ENCODE data around the gene TMCO2. TPM values are rescaled to one million over a fixed set of nuclear protein-coding genes. Genes with fewer than 3 reads are reported as not detected.
"Not testable (repeated sequence)": the region's sequence is repeated elsewhere in the genome, so short reads cannot be mapped to it uniquely, and the experiment has no call there.

TMCO2 gene
- not detected in 2 replicates for total RNA-seq
- long read RNA-seq, result 0 reads

DNA sequence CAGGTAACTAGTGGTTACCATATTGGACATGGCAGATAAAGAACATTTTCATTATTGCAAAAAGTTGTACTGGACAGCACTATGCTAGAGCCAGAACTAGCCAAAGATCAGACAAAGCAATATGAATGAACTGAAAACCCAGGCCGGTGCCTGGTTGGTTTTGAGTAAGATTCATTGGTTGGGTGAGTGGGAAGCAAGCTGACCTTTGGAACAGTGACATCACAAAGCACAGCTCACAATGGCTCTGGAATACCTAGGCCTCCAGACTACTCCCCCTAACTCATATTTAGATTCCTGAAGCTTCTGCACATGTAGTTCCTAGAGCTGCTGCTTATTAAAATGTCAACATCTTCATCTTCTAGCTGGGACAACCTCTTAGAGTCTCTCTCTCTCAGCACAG lies at the start of gene TMCO2:
Gene TMCO2, plus strand, starts transcription at position 283 of the 400 bp plus-strand sequence. Its CDS starts 57 bp downstream, at position 340.
- peaks cover 15% of the 10 kb centered on the region for H3K4me1 Mint-ChIP-seq (ENCODE audit: low read depth)
- TF ChIP-seq, protein P1, sequence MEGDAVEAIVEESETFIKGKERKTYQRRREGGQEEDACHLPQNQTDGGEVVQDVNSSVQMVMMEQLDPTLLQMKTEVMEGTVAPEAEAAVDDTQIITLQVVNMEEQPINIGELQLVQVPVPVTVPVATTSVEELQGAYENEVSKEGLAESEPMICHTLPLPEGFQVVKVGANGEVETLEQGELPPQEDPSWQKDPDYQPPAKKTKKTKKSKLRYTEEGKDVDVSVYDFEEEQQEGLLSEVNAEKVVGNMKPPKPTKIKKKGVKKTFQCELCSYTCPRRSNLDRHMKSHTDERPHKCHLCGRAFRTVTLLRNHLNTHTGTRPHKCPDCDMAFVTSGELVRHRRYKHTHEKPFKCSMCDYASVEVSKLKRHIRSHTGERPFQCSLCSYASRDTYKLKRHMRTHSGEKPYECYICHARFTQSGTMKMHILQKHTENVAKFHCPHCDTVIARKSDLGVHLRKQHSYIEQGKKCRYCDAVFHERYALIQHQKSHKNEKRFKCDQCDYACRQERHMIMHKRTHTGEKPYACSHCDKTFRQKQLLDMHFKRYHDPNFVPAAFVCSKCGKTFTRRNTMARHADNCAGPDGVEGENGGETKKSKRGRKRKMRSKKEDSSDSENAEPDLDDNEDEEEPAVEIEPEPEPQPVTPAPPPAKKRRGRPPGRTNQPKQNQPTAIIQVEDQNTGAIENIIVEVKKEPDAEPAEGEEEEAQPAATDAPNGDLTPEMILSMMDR (IDR thresholded peaks at IDR 0.05; ENCODE audit: unreplicated experiment), result no peak
- no peaks in the 10 kb centered on the region for H3K9me3 Mint-ChIP-seq (ENCODE audit: low read depth)
- no peak within 1 kb of the TSS for H3K4me3 Mint-ChIP-seq (ENCODE audit: low read depth)
- DNase-seq (ENCODE audit: low spot score, unreplicated experiment), result no peak
- no peaks in the 10 kb centered on the region for H3K36me3 Mint-ChIP-seq (ENCODE audit: insufficient read depth)
- peak within 1 kb of the TSS; percentile 88 for H3K27ac Mint-ChIP-seq
- H3K27me3 Mint-ChIP-seq, result no peaks in the 10 kb centered on the region

DNA sequence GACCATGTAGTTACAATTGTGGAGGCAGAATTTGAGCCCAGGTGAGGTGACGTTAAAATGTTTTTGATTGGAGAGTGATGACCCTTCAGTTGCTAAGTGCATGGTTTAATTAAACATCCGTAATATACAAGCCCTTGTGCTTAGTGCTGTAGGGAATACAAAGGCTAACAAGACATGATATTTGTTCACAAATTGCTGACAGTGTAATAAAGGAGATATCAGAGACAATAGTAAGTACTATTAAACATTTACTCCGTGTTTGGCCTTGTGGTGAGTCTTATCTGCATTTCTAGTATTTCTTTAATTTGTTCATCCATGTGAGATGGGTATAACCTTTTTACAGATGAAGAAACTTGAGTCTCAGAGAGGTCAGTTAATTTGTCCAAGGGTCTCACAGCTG lies 48.6 kb upstream of the TMCO2 start:
- peaks cover 10% of the 10 kb centered on the region for H3K36me3 Mint-ChIP-seq (ENCODE audit: insufficient read depth)
- peaks cover 2% of the 10 kb centered on the region for H3K4me1 Mint-ChIP-seq (ENCODE audit: low read depth)
- H3K27ac Mint-ChIP-seq, result peak overlapping the region; percentile 2
- TF ChIP-seq, protein P1 (IDR thresholded peaks at IDR 0.05; ENCODE audit: unreplicated experiment), result no peak
- no peaks in the 10 kb centered on the region for H3K27me3 Mint-ChIP-seq
- no peak overlapping the region for H3K4me3 Mint-ChIP-seq (ENCODE audit: low read depth)
- no peak for DNase-seq (ENCODE audit: low spot score, unreplicated experiment)
- no peaks in the 10 kb centered on the region for H3K9me3 Mint-ChIP-seq (ENCODE audit: low read depth)

DNA sequence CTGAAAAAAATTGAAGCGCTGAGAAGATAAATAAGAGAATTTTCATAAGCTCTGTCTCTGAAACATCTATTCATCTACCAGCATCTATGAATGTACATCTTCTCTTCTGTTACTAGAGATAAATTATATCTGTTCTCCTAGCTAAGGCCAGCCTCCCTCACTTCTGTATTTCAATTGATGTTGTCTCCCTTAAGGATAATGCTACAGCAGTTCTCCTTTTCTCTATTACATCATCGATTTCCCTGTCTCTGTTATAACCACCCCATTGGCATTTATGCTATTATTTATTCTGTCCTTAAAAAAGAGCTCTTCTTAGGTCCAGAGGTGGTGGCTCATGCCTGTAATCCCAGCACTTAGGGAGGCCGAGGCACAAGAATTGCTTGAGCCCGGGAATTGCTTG lies 42.9 kb upstream of the TMCO2 start:
- H3K9me3 Mint-ChIP-seq (ENCODE audit: low read depth), result no peaks in the 10 kb centered on the region
- TF ChIP-seq, protein P1 (IDR thresholded peaks at IDR 0.05; ENCODE audit: unreplicated experiment), result no peak
- no peak for DNase-seq (ENCODE audit: low spot score, unreplicated experiment)
- H3K36me3 Mint-ChIP-seq (ENCODE audit: insufficient read depth), result peaks cover 11% of the 10 kb centered on the region
- peaks cover 3% of the 10 kb centered on the region for H3K4me1 Mint-ChIP-seq (ENCODE audit: low read depth)
- no peaks in the 10 kb centered on the region for H3K27me3 Mint-ChIP-seq
- no peak overlapping the region for H3K27ac Mint-ChIP-seq
- no peak overlapping the region for H3K4me3 Mint-ChIP-seq (ENCODE audit: low read depth)

DNA sequence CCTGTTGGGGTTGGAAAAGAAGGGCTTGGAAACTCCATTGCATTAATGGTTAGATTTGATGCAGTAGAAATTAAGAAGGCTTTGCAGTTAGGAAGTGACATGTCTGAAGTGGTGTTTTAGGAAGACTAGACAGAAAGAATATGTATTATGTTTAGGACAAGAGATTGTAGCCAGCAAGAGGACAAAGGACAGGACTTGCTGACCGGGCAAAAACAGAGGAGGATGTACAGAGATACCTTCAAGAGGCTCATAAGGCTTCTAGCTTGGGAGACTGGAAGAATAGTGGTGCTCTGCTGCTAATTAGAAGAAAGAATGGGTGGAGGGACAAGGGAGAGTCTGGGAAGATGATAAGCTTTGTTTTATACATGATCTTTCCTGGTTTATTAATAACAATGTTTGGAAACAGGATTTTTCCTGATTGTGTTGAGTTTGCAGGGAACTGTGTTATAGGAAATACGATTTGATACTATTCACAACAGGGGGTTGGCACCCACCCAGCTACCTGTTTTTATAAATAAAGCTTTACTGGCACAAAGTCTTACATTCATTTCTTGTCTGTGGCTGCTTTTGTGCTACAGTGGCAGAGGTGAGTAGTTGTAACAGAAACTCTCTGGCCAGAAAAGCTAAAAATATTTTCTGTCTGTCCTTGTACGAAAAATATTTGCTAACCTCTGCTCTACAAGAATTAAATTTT lies 37.1 kb upstream of the TMCO2 start:
- TF ChIP-seq, protein P1 (IDR thresholded peaks at IDR 0.05; ENCODE audit: unreplicated experiment), result no peak
- Mint-ChIP-seq H3K4me3 (ENCODE audit: low read depth) (no peak overlapping the region), H3K27me3 (no peaks in the 10 kb centered on the region), H3K36me3 (ENCODE audit: insufficient read depth) (peaks cover 8% of the 10 kb centered on the region), H3K27ac (peak overlapping the region; percentile 0), H3K4me1 (ENCODE audit: low read depth) (peaks cover 3% of the 10 kb centered on the region), H3K9me3 (ENCODE audit: low read depth) (no peaks in the 10 kb centered on the region)
- no peak for DNase-seq (ENCODE audit: low spot score, unreplicated experiment)

GRCh38 chr1:40218333-40218732 lies 29.4 kb upstream of the TMCO2 start:
- Mint-ChIP-seq H3K27ac (no peak overlapping the region), H3K4me1 (ENCODE audit: low read depth) (peaks cover 7% of the 10 kb centered on the region), H3K36me3 (ENCODE audit: insufficient read depth) (peaks cover 8% of the 10 kb centered on the region)

DNA sequence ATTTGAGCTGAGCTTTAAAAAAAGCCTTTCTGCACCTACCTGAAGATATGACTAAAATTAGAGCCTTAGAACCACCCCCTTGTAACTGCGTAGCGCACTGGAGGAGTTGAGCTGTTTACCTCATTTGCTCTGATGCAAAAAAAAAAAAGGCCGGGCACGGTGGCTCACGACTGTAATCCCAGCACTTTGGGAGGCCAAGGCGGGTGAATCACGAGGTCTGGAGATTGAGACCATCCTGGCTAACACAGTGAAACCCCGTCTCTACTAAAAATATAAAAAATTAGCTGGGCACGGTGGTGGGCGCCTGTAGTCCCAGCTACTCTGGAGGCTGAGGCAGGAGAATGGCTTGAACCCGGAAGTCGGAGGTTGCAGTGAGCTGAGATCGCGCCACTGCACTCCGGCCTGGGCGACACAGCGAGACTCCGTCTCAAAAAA lies 26.2 kb upstream of the TMCO2 start:
- H3K4me1 Mint-ChIP-seq (ENCODE audit: low read depth); H3K27ac Mint-ChIP-seq; H3K27me3 Mint-ChIP-seq; H3K4me3 Mint-ChIP-seq (ENCODE audit: low read depth); DNase-seq (ENCODE audit: low spot score, unreplicated experiment); H3K36me3 Mint-ChIP-seq (ENCODE audit: insufficient read depth); H3K9me3 Mint-ChIP-seq (ENCODE audit: low read depth): not testable (repeated sequence)

More at GRCh38 chr1:40218333-40218732, 29.4 kb upstream of the TMCO2 start:
- no peaks in the 10 kb centered on the region for H3K27me3 Mint-ChIP-seq
- H3K9me3 Mint-ChIP-seq (ENCODE audit: low read depth), result no peaks in the 10 kb centered on the region
- no peak overlapping the region for H3K4me3 Mint-ChIP-seq (ENCODE audit: low read depth)
- no peak for DNase-seq (ENCODE audit: low spot score, unreplicated experiment)
- TF ChIP-seq, protein P1 (IDR thresholded peaks at IDR 0.05; ENCODE audit: unreplicated experiment), result no peak

Data from progenitor cell of endocrine pancreas (in vitro differentiated cells).